NT2/D1 (cell line): Measurements from ENCODE around the gene NCAM2.

Source experiments
- DNase-seq: peaks from one replicate; pipeline ENCODE4 v3.0.0-alpha.2; 2011; ENCODE audit warnings: low read depth, low spot score
- H3K27me3 ChIP-seq: 2 replicates; pipeline ENCODE4 v1.6.0; 2011; ENCODE audit warnings: mild to moderate bottlenecking; ENCODE audit not compliant: insufficient read length, insufficient read depth
- H3K36me3 ChIP-seq: 2 replicates; pipeline ENCODE4 v1.6.1; 2011; ENCODE audit warnings: mild to moderate bottlenecking, low read length, mixed read lengths; ENCODE audit not compliant: insufficient read depth, insufficient read length
- H3K4me1 ChIP-seq: 2 replicates; pipeline ENCODE4 v1.5.1; 2011; ENCODE audit not compliant: insufficient read depth, insufficient read length
- H3K4me3 ChIP-seq: 2 replicates; pipeline ENCODE4 v1.5.1; 2011; ENCODE audit warnings: low read depth; ENCODE audit not compliant: insufficient read length
- H3K9ac ChIP-seq: 2 replicates; pipeline ENCODE4 v1.6.0; 2011; ENCODE audit warnings: low read depth; ENCODE audit not compliant: insufficient read length
- H3K9me3 ChIP-seq: 2 replicates; pipeline ENCODE4 v1.5.1; 2011; ENCODE audit warnings: mild to moderate bottlenecking, low read length; ENCODE audit not compliant: insufficient read depth
- SUZ12 ChIP-seq: IDR thresholded peaks from 2 replicates; pipeline ENCODE4 v1.6.1; 2011; ENCODE audit not compliant: insufficient read length, insufficient read depth; ENCODE audit errors: extremely low read depth
- YY1 ChIP-seq: IDR thresholded peaks from 2 replicates; pipeline ENCODE4 v1.6.1; 2011; ENCODE audit not compliant: insufficient read length, insufficient read depth
- ZNF274 ChIP-seq: IDR thresholded peaks from 2 replicates; pipeline ENCODE4 v1.6.1; 2011; ENCODE audit warnings: mild to moderate bottlenecking, low read depth, low read length

The NCAM2 gene

GRCh38 chr21:21226472-21226871 lies 228.3 kb downstream of the NCAM2 start:
- no peaks in the 10 kb centered on the region for H3K4me1 ChIP-seq
- no peak overlapping the region for H3K9ac ChIP-seq
- no peak overlapping the region for H3K4me3 ChIP-seq
- no peaks in the 10 kb centered on the region for H3K27me3 ChIP-seq
- DNase-seq, result no peak
- TF ChIP-seq SUZ12, result no peak
- no peak for TF ChIP-seq YY1
- no peak for TF ChIP-seq ZNF274
- H3K9me3 ChIP-seq, result 0 out of 2 replicates have a peak, but pooled peaks cover 4% of the 10 kb centered on the region
- H3K36me3 ChIP-seq, result no peaks in the 10 kb centered on the region

DNA sequence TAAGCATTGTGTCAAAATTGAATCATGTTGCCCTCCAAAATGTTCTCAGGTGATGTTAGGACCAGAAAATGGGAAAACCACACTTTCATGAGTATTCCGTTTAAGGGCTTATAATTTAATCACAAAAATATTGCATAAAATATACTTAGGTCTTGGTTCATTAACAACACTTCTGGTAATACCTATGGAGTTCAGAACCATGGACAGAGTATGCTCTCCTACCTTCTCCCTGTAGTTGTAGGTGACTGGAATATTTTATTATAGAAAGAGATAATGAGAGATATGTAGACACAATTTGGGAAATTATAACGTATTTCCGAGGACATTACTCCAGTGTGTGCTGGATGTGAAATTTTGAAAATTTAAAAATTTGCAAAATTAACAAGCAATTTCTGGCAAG lies 232.5 kb downstream of the NCAM2 start:
- DNase-seq, result peak; percentile 15
- Histone ChIP-seq H3K4me1 (no peaks in the 10 kb centered on the region), H3K27me3 (no peaks in the 10 kb centered on the region), H3K36me3 (no peaks in the 10 kb centered on the region), H3K9me3 (no peaks in the 10 kb centered on the region), H3K9ac (no peak overlapping the region), H3K4me3 (no peak overlapping the region)
- TF ChIP-seq ZNF274 (no peak), SUZ12 (no peak), YY1 (no peak)

- no peaks in the 10 kb centered on the region for H3K27me3 ChIP-seq
- no peak overlapping the region for H3K9ac ChIP-seq
- TF ChIP-seq YY1, result no peak
- no peak for TF ChIP-seq SUZ12
- no peak for TF ChIP-seq ZNF274
- DNase-seq, result no peak
- no peaks in the 10 kb centered on the region for H3K9me3 ChIP-seq
- H3K36me3 ChIP-seq, result no peaks in the 10 kb centered on the region
- H3K4me3 ChIP-seq, result no peak overlapping the region
- no peaks in the 10 kb centered on the region for H3K4me1 ChIP-seq
These were observed 233.7 kb downstream of the NCAM2 start for GRCh38 chr21:21231913-21232312.

- DNase-seq, result peak; percentile 32
These were observed 234.1 kb downstream of the NCAM2 start for GRCh38 chr21:21232320-21232719.

DNA sequence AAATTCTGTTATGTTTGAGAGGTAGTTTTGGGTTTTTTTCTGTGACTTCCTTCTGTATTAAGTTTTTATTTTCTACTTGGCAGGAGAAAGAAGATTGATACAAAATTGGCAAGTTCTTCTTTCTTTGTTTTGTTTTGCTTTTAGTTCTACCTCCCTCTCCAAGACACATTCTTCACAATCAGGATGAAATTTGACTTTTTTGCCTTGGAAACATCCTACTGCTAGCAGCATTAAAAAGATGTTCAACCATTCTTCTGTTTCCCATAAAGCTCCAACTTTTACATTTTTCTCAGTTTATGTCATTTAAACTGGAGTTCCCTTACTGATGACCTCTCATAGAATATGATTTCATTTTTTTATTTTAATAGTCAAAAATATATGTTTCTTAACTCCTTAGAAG lies 234.8 kb downstream of the NCAM2 start:
- Histone ChIP-seq H3K9ac (no peak overlapping the region), H3K9me3 (no peaks in the 10 kb centered on the region), H3K27me3 (no peaks in the 10 kb centered on the region)

More at GRCh38 chr21:21232320-21232719, 234.1 kb downstream of the NCAM2 start:
- no peak overlapping the region for H3K9ac ChIP-seq
- no peak overlapping the region for H3K4me3 ChIP-seq
- no peaks in the 10 kb centered on the region for H3K9me3 ChIP-seq
- TF ChIP-seq YY1 (no peak), ZNF274 (no peak), SUZ12 (no peak)
- no peaks in the 10 kb centered on the region for H3K36me3 ChIP-seq
- H3K27me3 ChIP-seq, result no peaks in the 10 kb centered on the region
- H3K4me1 ChIP-seq, result no peaks in the 10 kb centered on the region

DNA sequence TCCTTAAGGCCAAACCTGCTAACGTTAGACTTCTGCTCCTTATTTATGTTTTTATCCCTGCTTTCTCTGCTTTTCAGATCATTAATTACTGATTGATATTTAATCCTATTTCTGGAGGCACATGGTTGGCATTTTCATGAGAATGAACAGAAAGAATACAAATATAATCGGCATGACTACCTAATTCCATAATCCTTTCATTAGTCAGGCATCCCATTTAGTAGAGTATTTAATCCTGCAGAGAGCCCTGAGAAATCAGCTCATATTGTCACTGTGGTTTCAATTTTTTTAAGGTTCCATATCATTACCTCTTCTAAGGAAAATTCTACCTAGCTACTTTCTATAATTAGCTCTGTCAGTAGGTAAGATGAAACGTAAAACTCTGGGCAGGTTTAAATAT lies 238.8 kb downstream of the NCAM2 start:
- Histone ChIP-seq H3K9me3 (no peaks in the 10 kb centered on the region), H3K9ac (no peak overlapping the region), H3K4me1 (no peaks in the 10 kb centered on the region), H3K27me3 (no peaks in the 10 kb centered on the region), H3K36me3 (no peaks in the 10 kb centered on the region), H3K4me3 (no peak overlapping the region)
- no peak for DNase-seq
- TF ChIP-seq ZNF274, result no peak
- TF ChIP-seq SUZ12, result no peak
- no peak for TF ChIP-seq YY1

More for the DNA sequence above, 234.8 kb downstream of the NCAM2 start:
- H3K4me3 ChIP-seq, result no peak overlapping the region
- DNase-seq, result no peak
- no peaks in the 10 kb centered on the region for H3K4me1 ChIP-seq
- no peaks in the 10 kb centered on the region for H3K36me3 ChIP-seq
- TF ChIP-seq YY1, result no peak
- TF ChIP-seq ZNF274, result no peak
- no peak for TF ChIP-seq SUZ12

DNA sequence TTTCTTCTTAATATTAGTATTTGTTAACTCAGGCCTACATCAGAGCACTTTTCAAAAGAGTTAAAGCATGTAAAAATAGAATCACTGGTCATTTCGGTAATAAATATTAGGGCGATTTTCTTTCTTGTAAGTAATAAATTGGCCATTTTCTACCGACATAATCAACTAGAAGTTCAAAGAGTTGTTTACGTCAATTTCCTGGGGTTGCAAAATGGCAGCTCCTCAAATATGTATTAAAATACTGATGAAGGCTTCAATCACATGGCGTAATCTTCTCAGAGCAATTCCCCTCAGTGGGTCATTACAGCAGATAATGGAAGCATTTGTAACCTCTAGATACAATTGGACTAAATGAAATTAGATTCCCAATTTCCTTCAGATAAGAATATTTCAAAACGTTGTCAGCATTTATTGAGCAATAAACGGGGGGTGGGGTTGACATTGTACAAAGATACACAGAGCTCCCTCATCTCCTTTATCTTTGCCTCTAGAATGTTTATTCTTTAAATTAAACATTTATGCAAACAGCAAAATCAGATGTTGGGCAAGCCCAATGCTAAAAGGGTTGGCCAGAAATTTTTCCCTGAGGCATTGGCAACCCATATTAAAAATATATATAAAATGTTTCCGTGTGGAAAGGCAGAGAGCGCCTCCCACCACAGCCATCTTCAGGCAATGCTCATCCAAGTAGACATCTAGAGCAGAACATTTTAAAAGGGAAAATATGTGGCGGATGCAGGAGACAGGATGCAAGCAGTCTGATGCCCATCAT lies 240.6 kb downstream of the NCAM2 start:
- no peak for TF ChIP-seq ZNF274
- TF ChIP-seq SUZ12, result no peak
- no peak for TF ChIP-seq YY1
- H3K9me3 ChIP-seq, result no peaks in the 10 kb centered on the region
- no peak overlapping the region for H3K4me3 ChIP-seq
- H3K9ac ChIP-seq, result no peak overlapping the region
- no peak for DNase-seq
- no peaks in the 10 kb centered on the region for H3K4me1 ChIP-seq
- H3K36me3 ChIP-seq, result no peaks in the 10 kb centered on the region
- H3K27me3 ChIP-seq, result no peaks in the 10 kb centered on the region

GRCh38 chr21:21241391-21241790 lies 243.2 kb downstream of the NCAM2 start:
- Histone ChIP-seq H3K4me1 (no peaks in the 10 kb centered on the region), H3K27me3 (no peaks in the 10 kb centered on the region), H3K4me3 (no peak overlapping the region), H3K9ac (no peak overlapping the region), H3K9me3 (no peaks in the 10 kb centered on the region), H3K36me3 (no peaks in the 10 kb centered on the region)
- no peak for TF ChIP-seq ZNF274
- TF ChIP-seq YY1, result no peak
- no peak for TF ChIP-seq SUZ12
- DNase-seq, result no peak
